Measurements from ENCODE around the gene ERBIN.

- no peak for TF ChIP-seq NRF1 (IDR thresholded peaks at IDR 0.05; ENCODE audit: low read depth, low read length)
- no peak for TF ChIP-seq CTCF (IDR thresholded peaks at IDR 0.05)
- TF ChIP-seq EZH2phosphoT487 (IDR thresholded peaks at IDR 0.05; ENCODE audit: borderline replicate concordance, low read depth): no peak
- no peak for TF ChIP-seq FOXM1 (IDR thresholded peaks at IDR 0.05; ENCODE audit: low read depth)
- TF ChIP-seq MXI1 (IDR thresholded peaks at IDR 0.05; ENCODE audit: low read depth, low read length): no peak
- no peak for TF ChIP-seq TEAD4 (IDR thresholded peaks at IDR 0.05; ENCODE audit: borderline replicate concordance, insufficient read depth)
- no peak for TF ChIP-seq POLR2AphosphoS5 (IDR thresholded peaks at IDR 0.05; ENCODE audit: low read depth, low read length)
- no peak for TF ChIP-seq MEF2A (IDR thresholded peaks at IDR 0.05; ENCODE audit: borderline replicate concordance, low read depth)
These were observed 25.6 kb upstream of the ERBIN start for GRCh38 chr5:65900746-65901145.

Data from SK-N-SH (cell line).